Loucy (cell line): ENCODE measurements around the gene MRTFA.

ENCODE experiments used
- CTCF ChIP-seq: fragments of 200-600 bp; sonication (generic); conservative IDR thresholded peaks from 2 replicates; pipeline ENCODE4 v1.5.1; 2014; ENCODE audit warnings: mild to moderate bottlenecking, antibody characterized with exemption, low read length
- EZH2phosphoT487 ChIP-seq: fragments of 200-600 bp; IDR thresholded peaks from 2 replicates; pipeline ENCODE4 v1.6.1; 2018; ENCODE audit warnings: antibody characterized with exemption, mild to moderate bottlenecking, moderate library complexity, borderline replicate concordance

GRCh38 chr22:40387746-40388145, 248.8 kb downstream of the MRTFA start:
- no peak for TF ChIP-seq CTCF
- TF ChIP-seq EZH2phosphoT487, result no peak
